ENCODE results near the gene MTCH1.
"Not testable (repeated sequence)": the region's sequence is repeated elsewhere in the genome, so short reads cannot be mapped to it uniquely, and the experiment has no call there.

MTCH1 gene

DNA sequence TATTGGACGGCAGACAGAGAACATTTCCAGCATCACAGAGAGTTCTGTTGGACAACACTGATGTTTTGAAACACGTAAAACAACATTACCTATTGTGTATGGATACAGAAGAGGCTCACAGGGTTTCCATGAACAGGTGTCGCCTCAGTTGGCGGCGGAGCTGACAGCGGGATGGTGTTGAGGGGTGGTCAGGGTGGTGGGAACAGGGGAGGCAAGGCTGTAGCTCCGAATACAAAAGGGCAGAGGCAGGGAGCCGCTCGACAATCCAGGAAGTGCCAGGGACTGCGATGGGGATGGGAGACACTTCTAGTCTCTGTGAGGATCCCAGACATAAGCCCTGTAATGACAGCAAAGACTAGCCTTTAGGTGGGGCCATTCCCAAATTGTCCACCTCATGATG lies 46.0 kb downstream of the MTCH1 start:
- no peak for DNase-seq (ENCODE audit: extremely low read depth, low read depth)
- TF ChIP-seq, protein P1, sequence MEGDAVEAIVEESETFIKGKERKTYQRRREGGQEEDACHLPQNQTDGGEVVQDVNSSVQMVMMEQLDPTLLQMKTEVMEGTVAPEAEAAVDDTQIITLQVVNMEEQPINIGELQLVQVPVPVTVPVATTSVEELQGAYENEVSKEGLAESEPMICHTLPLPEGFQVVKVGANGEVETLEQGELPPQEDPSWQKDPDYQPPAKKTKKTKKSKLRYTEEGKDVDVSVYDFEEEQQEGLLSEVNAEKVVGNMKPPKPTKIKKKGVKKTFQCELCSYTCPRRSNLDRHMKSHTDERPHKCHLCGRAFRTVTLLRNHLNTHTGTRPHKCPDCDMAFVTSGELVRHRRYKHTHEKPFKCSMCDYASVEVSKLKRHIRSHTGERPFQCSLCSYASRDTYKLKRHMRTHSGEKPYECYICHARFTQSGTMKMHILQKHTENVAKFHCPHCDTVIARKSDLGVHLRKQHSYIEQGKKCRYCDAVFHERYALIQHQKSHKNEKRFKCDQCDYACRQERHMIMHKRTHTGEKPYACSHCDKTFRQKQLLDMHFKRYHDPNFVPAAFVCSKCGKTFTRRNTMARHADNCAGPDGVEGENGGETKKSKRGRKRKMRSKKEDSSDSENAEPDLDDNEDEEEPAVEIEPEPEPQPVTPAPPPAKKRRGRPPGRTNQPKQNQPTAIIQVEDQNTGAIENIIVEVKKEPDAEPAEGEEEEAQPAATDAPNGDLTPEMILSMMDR (IDR thresholded peaks at IDR 0.05; ENCODE audit: low read depth, low read length): no peak

DNA sequence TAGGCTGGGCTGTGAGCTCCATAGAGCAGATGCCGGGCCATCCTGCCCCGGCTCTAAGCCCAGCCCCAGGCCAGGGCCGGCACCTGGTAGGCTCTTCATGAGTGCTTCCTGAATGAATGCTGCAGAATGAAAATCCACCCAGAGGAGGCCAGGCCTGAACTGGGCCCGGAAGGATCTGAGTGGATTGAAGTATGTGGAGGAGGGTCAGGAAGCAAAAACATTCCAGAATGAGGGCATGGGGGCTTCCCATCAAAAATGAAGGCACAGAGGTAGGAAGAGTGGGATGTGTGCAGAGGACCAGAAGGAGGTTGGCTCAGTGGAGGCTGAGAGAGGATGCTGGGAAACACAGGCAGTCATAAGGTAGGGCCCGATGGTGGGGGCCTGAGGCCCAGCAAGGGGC lies 47.0 kb downstream of the MTCH1 start:
- DNase-seq (ENCODE audit: extremely low read depth, low read depth): not testable (repeated sequence)

DNA sequence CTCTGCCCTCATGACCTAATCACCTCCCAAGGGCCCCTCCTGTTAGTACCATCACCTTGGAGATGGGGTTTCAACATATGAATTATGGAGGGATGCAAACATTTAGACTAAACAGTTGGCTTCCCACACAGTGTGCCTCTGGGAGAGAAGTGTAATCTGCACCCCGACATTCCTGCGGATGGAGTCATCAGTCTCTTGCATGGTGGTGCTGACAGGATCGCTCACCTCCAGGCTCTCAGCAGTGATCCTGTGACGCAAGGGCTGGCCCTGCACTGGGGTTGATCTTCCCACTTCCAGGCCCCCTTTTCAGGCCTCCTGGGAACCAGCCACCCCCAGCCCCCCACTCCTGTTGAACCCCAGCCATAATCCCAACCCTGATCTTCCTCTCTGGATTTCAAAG lies 47.5 kb downstream of the MTCH1 start:
- no peak for DNase-seq (ENCODE audit: extremely low read depth, low read depth)
- TF ChIP-seq, protein P1 (IDR thresholded peaks at IDR 0.05; ENCODE audit: low read depth, low read length): no peak

DNA sequence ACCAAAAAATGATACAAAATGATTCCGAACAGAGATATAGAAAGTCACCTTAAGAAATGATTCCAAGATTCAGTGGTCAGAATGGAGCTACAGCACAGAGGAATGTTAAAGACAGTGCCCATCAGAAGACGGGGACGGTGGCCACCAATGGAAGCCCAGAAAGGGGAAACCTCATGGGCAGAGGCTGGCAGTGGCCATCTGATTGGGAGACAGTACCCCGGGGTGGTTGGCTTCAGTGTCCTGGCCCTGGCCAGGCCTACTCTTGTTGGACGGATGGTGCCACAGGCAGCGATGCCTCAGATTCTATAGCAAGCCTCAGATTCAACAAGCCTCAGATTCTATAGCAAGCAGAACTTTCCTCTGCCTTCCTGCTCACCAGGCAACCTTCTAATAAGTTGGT lies 48.1 kb downstream of the MTCH1 start:
- DNase-seq (ENCODE audit: extremely low read depth, low read depth): no peak
- TF ChIP-seq, protein P1 (IDR thresholded peaks at IDR 0.05; ENCODE audit: low read depth, low read length): no peak

DNA sequence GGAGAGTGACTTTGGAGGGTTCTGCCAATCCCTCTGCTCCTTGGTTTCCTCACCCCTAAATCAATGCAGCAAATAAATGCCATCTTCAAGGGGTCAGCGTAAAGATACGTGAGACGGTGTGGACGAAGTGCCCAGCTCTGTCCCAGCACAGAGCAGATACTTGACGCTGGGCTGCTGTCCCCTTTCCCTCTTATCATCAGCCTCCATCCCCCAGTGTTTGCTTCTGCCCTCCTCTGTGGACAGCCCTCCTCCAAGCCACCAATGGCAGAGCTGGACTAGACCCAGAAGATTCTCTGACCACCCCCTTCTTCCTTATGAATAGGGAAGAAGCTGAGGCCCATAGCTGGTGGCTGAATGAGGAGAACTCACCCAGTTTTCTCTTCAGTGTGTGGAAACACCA lies 49.2 kb downstream of the MTCH1 start:
- TF ChIP-seq, protein P1 (IDR thresholded peaks at IDR 0.05; ENCODE audit: low read depth, low read length): no peak
- DNase-seq (ENCODE audit: extremely low read depth, low read depth): no peak

DNA sequence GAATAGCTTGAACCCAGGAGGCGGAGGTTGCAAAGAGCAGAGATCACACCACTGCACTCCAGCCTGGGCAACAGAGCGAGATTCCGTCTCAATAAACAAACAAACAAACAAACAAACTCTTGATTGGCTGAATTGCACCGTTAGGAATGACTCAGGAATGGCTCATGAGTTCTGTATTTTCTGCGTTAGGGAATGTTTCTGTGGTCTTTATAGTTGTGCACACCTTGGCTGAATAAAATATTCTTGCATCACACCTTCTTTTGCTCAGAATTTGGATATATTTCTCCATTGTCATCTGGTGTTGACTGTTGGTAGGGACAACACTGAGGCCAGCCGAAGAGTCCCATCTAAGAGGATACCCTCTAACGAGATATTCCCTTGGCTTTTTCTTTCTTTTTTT lies 51.1 kb downstream of the MTCH1 start:
- TF ChIP-seq, protein P1 (IDR thresholded peaks at IDR 0.05; ENCODE audit: low read depth, low read length): no peak
- no peak for DNase-seq (ENCODE audit: extremely low read depth, low read depth)

DNA sequence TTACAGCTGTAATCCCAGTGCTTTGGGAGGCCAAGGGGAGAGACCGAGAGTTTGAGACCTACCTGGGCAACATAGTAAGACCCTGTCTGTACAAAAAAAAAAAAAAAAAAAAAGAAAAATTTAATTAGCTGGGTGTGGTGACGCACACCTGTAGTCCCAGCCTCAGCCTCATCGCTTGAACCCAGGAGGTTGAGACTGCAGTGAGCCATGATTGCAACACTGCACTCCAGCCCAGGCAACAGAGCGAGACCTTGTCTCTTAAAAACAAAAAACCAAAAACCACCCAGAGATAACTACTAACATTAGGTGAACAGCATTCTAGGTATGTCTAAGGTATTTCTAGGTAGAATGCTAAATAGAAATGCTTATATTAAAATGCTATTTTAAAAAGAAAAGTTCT lies 52.5 kb downstream of the MTCH1 start:
- TF ChIP-seq, protein P1 (IDR thresholded peaks at IDR 0.05; ENCODE audit: low read depth, low read length): no peak

DNA sequence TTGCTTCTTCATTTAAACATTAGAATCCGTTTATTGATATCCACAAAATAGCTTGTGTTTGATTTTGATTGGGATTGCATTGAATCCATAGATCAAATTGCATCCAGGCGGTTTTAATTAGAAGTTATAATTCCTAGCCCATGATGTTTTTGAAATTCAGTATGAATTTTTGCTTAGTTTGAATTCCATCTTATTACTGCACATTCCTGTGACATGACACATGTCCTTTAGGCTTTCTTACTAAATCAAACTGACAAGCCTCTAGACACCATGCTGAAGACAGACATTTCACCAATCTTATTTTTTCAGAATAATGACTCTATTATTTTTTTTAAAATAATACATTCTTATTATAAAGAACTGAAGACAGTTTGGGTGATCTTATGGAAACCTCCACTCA lies 52.9 kb downstream of the MTCH1 start:
- TF ChIP-seq, protein P1 (IDR thresholded peaks at IDR 0.05; ENCODE audit: low read depth, low read length): no peak
- DNase-seq (ENCODE audit: extremely low read depth, low read depth): no peak

More for the DNA sequence above, 52.5 kb downstream of the MTCH1 start:
- no peak for DNase-seq (ENCODE audit: extremely low read depth, low read depth)

Measured in AG09319 (cell line).